Measurements from ENCODE around the gene MIPOL1. TPM values are rescaled to one million over a fixed set of nuclear protein-coding genes. Genes with fewer than 3 reads are reported as not detected.
A peak's percentile ranks its signal among the peaks of the same experiment; 100 is the strongest.

The MIPOL1 gene
- total and polyA plus RNA-seq, 2 of the 13 experiments (the other 11 are each of a cell fraction or from before 2014, with no cell fraction given) = 8.6 to 34.2 TPM

GRCh38 chr14:37198273-37198598, 499 bp downstream of the MIPOL1 start (continued):
- TF ChIP-seq PRDM10 (CRISPR knock-in tag; IDR thresholded peaks at IDR 0.05; ENCODE audit: low read depth) = 0 out of 2 replicates have a peak, but pooled peaks have one; percentile 2
- peak; percentile 3; the same call in 1 of the 2 replicates for TF ChIP-seq MIER2 (CRISPR knock-in tag; IDR thresholded peaks at IDR 0.05)
- TF ChIP-seq, protein P1, sequence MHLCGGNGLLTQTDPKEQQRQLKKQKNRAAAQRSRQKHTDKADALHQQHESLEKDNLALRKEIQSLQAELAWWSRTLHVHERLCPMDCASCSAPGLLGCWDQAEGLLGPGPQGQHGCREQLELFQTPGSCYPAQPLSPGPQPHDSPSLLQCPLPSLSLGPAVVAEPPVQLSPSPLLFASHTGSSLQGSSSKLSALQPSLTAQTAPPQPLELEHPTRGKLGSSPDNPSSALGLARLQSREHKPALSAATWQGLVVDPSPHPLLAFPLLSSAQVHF (CRISPR knock-in tag; IDR thresholded peaks at IDR 0.05) = peak; percentile 11; the same call in 1 of the 2 replicates
- TF ChIP-seq ZBTB7B (CRISPR knock-in tag; IDR thresholded peaks at IDR 0.05) = 0 out of 2 replicates have a peak, but pooled peaks have one; percentile 6
- TF ChIP-seq, protein P2, sequence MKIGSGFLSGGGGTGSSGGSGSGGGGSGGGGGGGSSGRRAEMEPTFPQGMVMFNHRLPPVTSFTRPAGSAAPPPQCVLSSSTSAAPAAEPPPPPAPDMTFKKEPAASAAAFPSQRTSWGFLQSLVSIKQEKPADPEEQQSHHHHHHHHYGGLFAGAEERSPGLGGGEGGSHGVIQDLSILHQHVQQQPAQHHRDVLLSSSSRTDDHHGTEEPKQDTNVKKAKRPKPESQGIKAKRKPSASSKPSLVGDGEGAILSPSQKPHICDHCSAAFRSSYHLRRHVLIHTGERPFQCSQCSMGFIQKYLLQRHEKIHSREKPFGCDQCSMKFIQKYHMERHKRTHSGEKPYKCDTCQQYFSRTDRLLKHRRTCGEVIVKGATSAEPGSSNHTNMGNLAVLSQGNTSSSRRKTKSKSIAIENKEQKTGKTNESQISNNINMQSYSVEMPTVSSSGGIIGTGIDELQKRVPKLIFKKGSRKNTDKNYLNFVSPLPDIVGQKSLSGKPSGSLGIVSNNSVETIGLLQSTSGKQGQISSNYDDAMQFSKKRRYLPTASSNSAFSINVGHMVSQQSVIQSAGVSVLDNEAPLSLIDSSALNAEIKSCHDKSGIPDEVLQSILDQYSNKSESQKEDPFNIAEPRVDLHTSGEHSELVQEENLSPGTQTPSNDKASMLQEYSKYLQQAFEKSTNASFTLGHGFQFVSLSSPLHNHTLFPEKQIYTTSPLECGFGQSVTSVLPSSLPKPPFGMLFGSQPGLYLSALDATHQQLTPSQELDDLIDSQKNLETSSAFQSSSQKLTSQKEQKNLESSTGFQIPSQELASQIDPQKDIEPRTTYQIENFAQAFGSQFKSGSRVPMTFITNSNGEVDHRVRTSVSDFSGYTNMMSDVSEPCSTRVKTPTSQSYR (CRISPR knock-in tag; IDR thresholded peaks at IDR 0.05; ENCODE audit: borderline replicate concordance) = no peak
- no peak; the same call in 1 of the 2 replicates for TF ChIP-seq ZNF512B (CRISPR knock-in tag; IDR thresholded peaks at IDR 0.05; ENCODE audit: borderline replicate concordance)
- no peak for TF ChIP-seq CBX1 (IDR thresholded peaks at IDR 0.05; ENCODE audit: low read depth)
- no peak for TF ChIP-seq HNF4G (IDR thresholded peaks at IDR 0.05; ENCODE audit: borderline replicate concordance, low read depth, low read length)
- TF ChIP-seq HNF4G (CRISPR knock-in tag; IDR thresholded peaks at IDR 0.05; ENCODE audit: borderline replicate concordance, low read depth) = no peak
- TF ChIP-seq PCBP1 (IDR thresholded peaks at IDR 0.05; ENCODE audit: borderline replicate concordance, low read depth, low read length) = no peak
- 0 out of 2 replicates have a peak, but pooled peaks have one; percentile 76 for TF ChIP-seq ZNF383 (CRISPR knock-in tag; IDR thresholded peaks at IDR 0.05; ENCODE audit: borderline replicate concordance)
- TF ChIP-seq, protein P3, sequence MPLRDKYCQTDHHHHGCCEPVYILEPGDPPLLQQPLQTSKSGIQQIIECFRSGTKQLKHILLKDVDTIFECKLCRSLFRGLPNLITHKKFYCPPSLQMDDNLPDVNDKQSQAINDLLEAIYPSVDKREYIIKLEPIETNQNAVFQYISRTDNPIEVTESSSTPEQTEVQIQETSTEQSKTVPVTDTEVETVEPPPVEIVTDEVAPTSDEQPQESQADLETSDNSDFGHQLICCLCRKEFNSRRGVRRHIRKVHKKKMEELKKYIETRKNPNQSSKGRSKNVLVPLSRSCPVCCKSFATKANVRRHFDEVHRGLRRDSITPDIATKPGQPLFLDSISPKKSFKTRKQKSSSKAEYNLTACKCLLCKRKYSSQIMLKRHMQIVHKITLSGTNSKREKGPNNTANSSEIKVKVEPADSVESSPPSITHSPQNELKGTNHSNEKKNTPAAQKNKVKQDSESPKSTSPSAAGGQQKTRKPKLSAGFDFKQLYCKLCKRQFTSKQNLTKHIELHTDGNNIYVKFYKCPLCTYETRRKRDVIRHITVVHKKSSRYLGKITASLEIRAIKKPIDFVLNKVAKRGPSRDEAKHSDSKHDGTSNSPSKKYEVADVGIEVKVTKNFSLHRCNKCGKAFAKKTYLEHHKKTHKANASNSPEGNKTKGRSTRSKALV (CRISPR knock-in tag; IDR thresholded peaks at IDR 0.05) = no peak
- TF ChIP-seq TOE1 (CRISPR knock-in tag; IDR thresholded peaks at IDR 0.05) = 0 out of 2 replicates have a peak, but pooled peaks have one; percentile 17
- no peak for TF ChIP-seq AGO2 (optimal IDR thresholded peaks at IDR 0.05; ENCODE audit: low read depth, low read length)
- peak; percentile 12; the same call in 1 of the 2 replicates for TF ChIP-seq RBAK (CRISPR knock-in tag; IDR thresholded peaks at IDR 0.05)
- TF ChIP-seq ZNF251 (CRISPR knock-in tag; IDR thresholded peaks at IDR 0.05) = no peak
- no peak for TF ChIP-seq NFE2L2 (IDR thresholded peaks at IDR 0.05; ENCODE audit: low read length)
- 0 out of 2 replicates have a peak, but pooled peaks have one; percentile 93 for TF ChIP-seq ZNF615 (CRISPR knock-in tag; IDR thresholded peaks at IDR 0.05; ENCODE audit: borderline replicate concordance)
